ENCODE results near the gene EGFL8. TPM values are rescaled to one million over a fixed set of nuclear protein-coding genes. Genes with fewer than 3 reads are reported as not detected.

Gene EGFL8
- total and polyA plus RNA-seq, 9 of the 15 experiments (the other 6 are each of a cell fraction or from before 2014, with no cell fraction given), result 2.2 to 47.4 (median 14.2) TPM

GRCh38 chr6:32178547-32179440 lies 14.4 kb downstream of the EGFL8 start (continued):
- 0 out of 2 replicates have a peak, but pooled peaks have one; percentile 41 for TF ChIP-seq MTA3 (IDR thresholded peaks at IDR 0.05; ENCODE audit: borderline replicate concordance)
- TF ChIP-seq, protein P1, sequence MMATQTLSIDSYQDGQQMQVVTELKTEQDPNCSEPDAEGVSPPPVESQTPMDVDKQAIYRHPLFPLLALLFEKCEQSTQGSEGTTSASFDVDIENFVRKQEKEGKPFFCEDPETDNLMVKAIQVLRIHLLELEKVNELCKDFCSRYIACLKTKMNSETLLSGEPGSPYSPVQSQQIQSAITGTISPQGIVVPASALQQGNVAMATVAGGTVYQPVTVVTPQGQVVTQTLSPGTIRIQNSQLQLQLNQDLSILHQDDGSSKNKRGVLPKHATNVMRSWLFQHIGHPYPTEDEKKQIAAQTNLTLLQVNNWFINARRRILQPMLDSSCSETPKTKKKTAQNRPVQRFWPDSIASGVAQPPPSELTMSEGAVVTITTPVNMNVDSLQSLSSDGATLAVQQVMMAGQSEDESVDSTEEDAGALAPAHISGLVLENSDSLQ (IDR thresholded peaks at IDR 0.05), result no peak
- TF ChIP-seq NCOA2 (IDR thresholded peaks at IDR 0.05; ENCODE audit: partially characterized antibody in 2 of 2), result no peak
- no peak; the same call in 1 of the 2 replicates for TF ChIP-seq EP300 (IDR thresholded peaks at IDR 0.05; ENCODE audit: low read length)
- peak; percentile 55; the same call in 1 of the 2 replicates for TF ChIP-seq YBX1 (IDR thresholded peaks at IDR 0.05)
- TF ChIP-seq TAF1 (IDR thresholded peaks at IDR 0.05; ENCODE audit: control insufficient read depth, extremely low read depth, insufficient read depth, low read length, severe bottlenecking), result peak; percentile 2
- TF ChIP-seq ZNF57 (CRISPR knock-in tag; IDR thresholded peaks at IDR 0.05), result peak; percentile 64; the same call in 1 of the 2 replicates
- TF ChIP-seq RBM15 (IDR thresholded peaks at IDR 0.05; ENCODE audit: insufficient read depth, low read length), result no peak
- no peak for TF ChIP-seq ZNF143 (CRISPR knock-in tag; IDR thresholded peaks at IDR 0.05)
- TF ChIP-seq WHSC1 (IDR thresholded peaks at IDR 0.05; ENCODE audit: low read length), result no peak
- TF ChIP-seq GTF3C2 (IDR thresholded peaks at IDR 0.05; ENCODE audit: borderline replicate concordance, extremely low read depth, insufficient read length), result no peak
- peak; percentile 60 for TF ChIP-seq TBP (optimal IDR thresholded peaks at IDR 0.05; ENCODE audit: low read depth, low read length)
- peak; percentile 87 for TF ChIP-seq BHLHE40 (IDR thresholded peaks at IDR 0.05; ENCODE audit: low read length)
- no peak for TF ChIP-seq RBM34 (IDR thresholded peaks at IDR 0.05; ENCODE audit: borderline replicate concordance, insufficient read depth, low read length)
- no peak for TF ChIP-seq CXXC5 (CRISPR knock-in tag; IDR thresholded peaks at IDR 0.05)
- TF ChIP-seq, protein P2, sequence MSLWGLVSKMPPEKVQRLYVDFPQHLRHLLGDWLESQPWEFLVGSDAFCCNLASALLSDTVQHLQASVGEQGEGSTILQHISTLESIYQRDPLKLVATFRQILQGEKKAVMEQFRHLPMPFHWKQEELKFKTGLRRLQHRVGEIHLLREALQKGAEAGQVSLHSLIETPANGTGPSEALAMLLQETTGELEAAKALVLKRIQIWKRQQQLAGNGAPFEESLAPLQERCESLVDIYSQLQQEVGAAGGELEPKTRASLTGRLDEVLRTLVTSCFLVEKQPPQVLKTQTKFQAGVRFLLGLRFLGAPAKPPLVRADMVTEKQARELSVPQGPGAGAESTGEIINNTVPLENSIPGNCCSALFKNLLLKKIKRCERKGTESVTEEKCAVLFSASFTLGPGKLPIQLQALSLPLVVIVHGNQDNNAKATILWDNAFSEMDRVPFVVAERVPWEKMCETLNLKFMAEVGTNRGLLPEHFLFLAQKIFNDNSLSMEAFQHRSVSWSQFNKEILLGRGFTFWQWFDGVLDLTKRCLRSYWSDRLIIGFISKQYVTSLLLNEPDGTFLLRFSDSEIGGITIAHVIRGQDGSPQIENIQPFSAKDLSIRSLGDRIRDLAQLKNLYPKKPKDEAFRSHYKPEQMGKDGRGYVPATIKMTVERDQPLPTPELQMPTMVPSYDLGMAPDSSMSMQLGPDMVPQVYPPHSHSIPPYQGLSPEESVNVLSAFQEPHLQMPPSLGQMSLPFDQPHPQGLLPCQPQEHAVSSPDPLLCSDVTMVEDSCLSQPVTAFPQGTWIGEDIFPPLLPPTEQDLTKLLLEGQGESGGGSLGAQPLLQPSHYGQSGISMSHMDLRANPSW (CRISPR knock-in tag; IDR thresholded peaks at IDR 0.05), result 0 out of 2 replicates have a peak, but pooled peaks have one; percentile 56
- TF ChIP-seq TCF15 (CRISPR knock-in tag; IDR thresholded peaks at IDR 0.05), result no peak
- TF ChIP-seq CREB1 (IDR thresholded peaks at IDR 0.05), result no peak
- TF ChIP-seq CREB1 (CRISPR knock-in tag; IDR thresholded peaks at IDR 0.05), result no peak

Measured in K562 (cell line).